ENCODE data around the gene DUSP7.

Gene DUSP7

GRCh38 chr3:52073490-52073889 lies 17.1 kb upstream of the DUSP7 start:
- Histone ChIP-seq H3K36me3 (ENCODE audit: control insufficient read depth, insufficient read depth, low read length) (peaks cover 25% of the 10 kb centered on the region), H3K27me3 (ENCODE audit: control insufficient read depth, insufficient read depth, low read length) (no peaks in the 10 kb centered on the region), H3K9me3 (ENCODE audit: control insufficient read depth, insufficient read depth, low read length) (no peaks in the 10 kb centered on the region), H3K27ac (ENCODE audit: low read depth, low read length) (no peak overlapping the region), H3K4me3 (ENCODE audit: low read depth, low read length) (no peak overlapping the region), H3K4me1 (ENCODE audit: control insufficient read depth, insufficient read depth, low read length) (no peaks in the 10 kb centered on the region), H3K9ac (ENCODE audit: low read depth, low read length) (no peak overlapping the region)

GRCh38 chr3:52072471-52072870 lies 16.1 kb upstream of the DUSP7 start:
- peaks cover 25% of the 10 kb centered on the region for H3K36me3 ChIP-seq (ENCODE audit: control insufficient read depth, insufficient read depth, low read length)
- no peak overlapping the region for H3K9ac ChIP-seq (ENCODE audit: low read depth, low read length)
- no peaks in the 10 kb centered on the region for H3K27me3 ChIP-seq (ENCODE audit: control insufficient read depth, insufficient read depth, low read length)
- no peak overlapping the region for H3K4me3 ChIP-seq (ENCODE audit: low read depth, low read length)
- no peaks in the 10 kb centered on the region for H3K4me1 ChIP-seq (ENCODE audit: control insufficient read depth, insufficient read depth, low read length)
- no peaks in the 10 kb centered on the region for H3K9me3 ChIP-seq (ENCODE audit: control insufficient read depth, insufficient read depth, low read length)
- no peak overlapping the region for H3K27ac ChIP-seq (ENCODE audit: low read depth, low read length)

- H3K4me1 ChIP-seq (ENCODE audit: control insufficient read depth, insufficient read depth, low read length) = no peaks in the 10 kb centered on the region
- no peak overlapping the region for H3K27ac ChIP-seq (ENCODE audit: low read depth, low read length)
- H3K9ac ChIP-seq (ENCODE audit: low read depth, low read length) = no peak overlapping the region
- peaks cover 25% of the 10 kb centered on the region for H3K36me3 ChIP-seq (ENCODE audit: control insufficient read depth, insufficient read depth, low read length)
- no peaks in the 10 kb centered on the region for H3K9me3 ChIP-seq (ENCODE audit: control insufficient read depth, insufficient read depth, low read length)
- no peak overlapping the region for H3K4me3 ChIP-seq (ENCODE audit: low read depth, low read length)
- H3K27me3 ChIP-seq (ENCODE audit: control insufficient read depth, insufficient read depth, low read length) = no peaks in the 10 kb centered on the region
Measured at GRCh38 chr3:52072020-52072419, 15.6 kb upstream of the DUSP7 start.

- Histone ChIP-seq H3K9me3 (ENCODE audit: control insufficient read depth, insufficient read depth, low read length) (no peaks in the 10 kb centered on the region), H3K36me3 (ENCODE audit: control insufficient read depth, insufficient read depth, low read length) (peaks cover 25% of the 10 kb centered on the region), H3K27me3 (ENCODE audit: control insufficient read depth, insufficient read depth, low read length) (no peaks in the 10 kb centered on the region), H3K4me1 (ENCODE audit: control insufficient read depth, insufficient read depth, low read length) (no peaks in the 10 kb centered on the region), H3K27ac (ENCODE audit: low read depth, low read length) (no peak overlapping the region), H3K4me3 (ENCODE audit: low read depth, low read length) (no peak overlapping the region), H3K9ac (ENCODE audit: low read depth, low read length) (no peak overlapping the region)
Measured at GRCh38 chr3:52070724-52071621, 14.6 kb upstream of the DUSP7 start.

GRCh38 chr3:52069855-52070254 lies 13.5 kb upstream of the DUSP7 start:
- Histone ChIP-seq H3K4me3 (ENCODE audit: low read depth, low read length) (no peak overlapping the region), H3K9ac (ENCODE audit: low read depth, low read length) (no peak overlapping the region), H3K4me1 (ENCODE audit: control insufficient read depth, insufficient read depth, low read length) (no peaks in the 10 kb centered on the region), H3K27me3 (ENCODE audit: control insufficient read depth, insufficient read depth, low read length) (no peaks in the 10 kb centered on the region), H3K36me3 (ENCODE audit: control insufficient read depth, insufficient read depth, low read length) (peaks cover 14% of the 10 kb centered on the region; the same call in 1 of the 2 replicates), H3K9me3 (ENCODE audit: control insufficient read depth, insufficient read depth, low read length) (no peaks in the 10 kb centered on the region), H3K27ac (ENCODE audit: low read depth, low read length) (no peak overlapping the region)

- Histone ChIP-seq H3K9me3 (ENCODE audit: control insufficient read depth, insufficient read depth, low read length) (no peaks in the 10 kb centered on the region), H3K27ac (ENCODE audit: low read depth, low read length) (no peak overlapping the region), H3K27me3 (ENCODE audit: control insufficient read depth, insufficient read depth, low read length) (no peaks in the 10 kb centered on the region), H3K4me3 (ENCODE audit: low read depth, low read length) (no peak overlapping the region), H3K4me1 (ENCODE audit: control insufficient read depth, insufficient read depth, low read length) (no peaks in the 10 kb centered on the region), H3K36me3 (ENCODE audit: control insufficient read depth, insufficient read depth, low read length) (peaks cover 8% of the 10 kb centered on the region; the same call in 1 of the 2 replicates), H3K9ac (ENCODE audit: low read depth, low read length) (no peak overlapping the region)
Measured at GRCh38 chr3:52069135-52069534, 12.8 kb upstream of the DUSP7 start.

GRCh38 chr3:52068730-52069129 lies 12.4 kb upstream of the DUSP7 start:
- Histone ChIP-seq H3K27me3 (ENCODE audit: control insufficient read depth, insufficient read depth, low read length) (no peaks in the 10 kb centered on the region), H3K4me1 (ENCODE audit: control insufficient read depth, insufficient read depth, low read length) (no peaks in the 10 kb centered on the region), H3K27ac (ENCODE audit: low read depth, low read length) (no peak overlapping the region)

GRCh38 chr3:52068055-52068571 lies 11.7 kb upstream of the DUSP7 start:
- H3K4me3 ChIP-seq (ENCODE audit: low read depth, low read length) = no peak overlapping the region
- H3K4me1 ChIP-seq (ENCODE audit: control insufficient read depth, insufficient read depth, low read length) = no peaks in the 10 kb centered on the region
- H3K9ac ChIP-seq (ENCODE audit: low read depth, low read length) = no peak overlapping the region
- H3K27ac ChIP-seq (ENCODE audit: low read depth, low read length) = no peak overlapping the region
- no peaks in the 10 kb centered on the region for H3K9me3 ChIP-seq (ENCODE audit: control insufficient read depth, insufficient read depth, low read length)
- no peaks in the 10 kb centered on the region for H3K36me3 ChIP-seq (ENCODE audit: control insufficient read depth, insufficient read depth, low read length)
- H3K27me3 ChIP-seq (ENCODE audit: control insufficient read depth, insufficient read depth, low read length) = no peaks in the 10 kb centered on the region

More at GRCh38 chr3:52068730-52069129, 12.4 kb upstream of the DUSP7 start:
- Histone ChIP-seq H3K36me3 (ENCODE audit: control insufficient read depth, insufficient read depth, low read length) (peaks cover 4% of the 10 kb centered on the region; the same call in 1 of the 2 replicates), H3K4me3 (ENCODE audit: low read depth, low read length) (no peak overlapping the region), H3K9ac (ENCODE audit: low read depth, low read length) (no peak overlapping the region), H3K9me3 (ENCODE audit: control insufficient read depth, insufficient read depth, low read length) (no peaks in the 10 kb centered on the region)

GRCh38 chr3:52067526-52067925 lies 11.2 kb upstream of the DUSP7 start:
- Histone ChIP-seq H3K4me1 (ENCODE audit: control insufficient read depth, insufficient read depth, low read length) (no peaks in the 10 kb centered on the region), H3K9me3 (ENCODE audit: control insufficient read depth, insufficient read depth, low read length) (no peaks in the 10 kb centered on the region), H3K27me3 (ENCODE audit: control insufficient read depth, insufficient read depth, low read length) (no peaks in the 10 kb centered on the region), H3K4me3 (ENCODE audit: low read depth, low read length) (no peak overlapping the region), H3K9ac (ENCODE audit: low read depth, low read length) (no peak overlapping the region), H3K36me3 (ENCODE audit: control insufficient read depth, insufficient read depth, low read length) (no peaks in the 10 kb centered on the region), H3K27ac (ENCODE audit: low read depth, low read length) (no peak overlapping the region)

GRCh38 chr3:52067046-52067445 lies 10.7 kb upstream of the DUSP7 start:
- no peak overlapping the region for H3K27ac ChIP-seq (ENCODE audit: low read depth, low read length)
- H3K4me1 ChIP-seq (ENCODE audit: control insufficient read depth, insufficient read depth, low read length) = no peaks in the 10 kb centered on the region
- H3K4me3 ChIP-seq (ENCODE audit: low read depth, low read length) = no peak overlapping the region

GRCh38 chr3:52065264-52065756 lies 8.9 kb upstream of the DUSP7 start:
- H3K36me3 ChIP-seq (ENCODE audit: control insufficient read depth, insufficient read depth, low read length) = no peaks in the 10 kb centered on the region
- no peak overlapping the region for H3K9ac ChIP-seq (ENCODE audit: low read depth, low read length)
- H3K27ac ChIP-seq (ENCODE audit: low read depth, low read length) = no peak overlapping the region
- H3K4me3 ChIP-seq (ENCODE audit: low read depth, low read length) = no peak overlapping the region
- no peaks in the 10 kb centered on the region for H3K9me3 ChIP-seq (ENCODE audit: control insufficient read depth, insufficient read depth, low read length)
- no peaks in the 10 kb centered on the region for H3K27me3 ChIP-seq (ENCODE audit: control insufficient read depth, insufficient read depth, low read length)
- no peaks in the 10 kb centered on the region for H3K4me1 ChIP-seq (ENCODE audit: control insufficient read depth, insufficient read depth, low read length)

More at GRCh38 chr3:52067046-52067445, 10.7 kb upstream of the DUSP7 start:
- Histone ChIP-seq H3K9ac (ENCODE audit: low read depth, low read length) (no peak overlapping the region), H3K9me3 (ENCODE audit: control insufficient read depth, insufficient read depth, low read length) (no peaks in the 10 kb centered on the region), H3K27me3 (ENCODE audit: control insufficient read depth, insufficient read depth, low read length) (no peaks in the 10 kb centered on the region), H3K36me3 (ENCODE audit: control insufficient read depth, insufficient read depth, low read length) (no peaks in the 10 kb centered on the region)
